H9 (cell line): ENCODE results near the gene HOXD8. TPM values are rescaled to one million over a fixed set of nuclear protein-coding genes. Genes with fewer than 3 reads are reported as not detected.

ENCODE experiments used
- DNase-seq: peaks from one replicate; pipeline ENCODE4 v3.0.0-alpha.2; 2017
- H2AFZ ChIP-seq: one replicate; pipeline ENCODE4 v1.6.1; 2013; ENCODE audit warnings: mild to moderate bottlenecking, low read length, control low read depth, moderate library complexity
- H2AK5ac ChIP-seq: 2 replicates; pipeline ENCODE4 v1.6.1; 2013; ENCODE audit warnings: low read length, control low read depth, mixed read lengths; ENCODE audit not compliant: insufficient read length
- H2BK120ac ChIP-seq: one replicate; pipeline ENCODE4 v1.6.1; 2013; ENCODE audit warnings: low read depth, mild to moderate bottlenecking, low read length, control low read depth, inconsistent platforms; ENCODE audit not compliant: poor library complexity, severe bottlenecking
- H2BK12ac ChIP-seq: 2 replicates; pipeline ENCODE4 v1.6.1; 2013; ENCODE audit warnings: low read length, control low read depth, mixed read lengths, low read depth; ENCODE audit not compliant: insufficient read length
- H2BK15ac ChIP-seq: 2 replicates; pipeline ENCODE4 v1.6.1; 2013; ENCODE audit warnings: low read depth, low read length, control low read depth
- H2BK20ac ChIP-seq: one replicate; pipeline ENCODE4 v1.6.1; 2013; ENCODE audit warnings: low read depth, mild to moderate bottlenecking, low read length, control low read depth, inconsistent platforms; ENCODE audit not compliant: poor library complexity, severe bottlenecking
- H2BK5ac ChIP-seq: 2 replicates; pipeline ENCODE4 v1.6.1; 2013; ENCODE audit warnings: low read length, control low read depth, mixed read lengths; ENCODE audit not compliant: insufficient read length
- H3K14ac ChIP-seq: 2 replicates; pipeline ENCODE4 v1.6.1; 2013; ENCODE audit warnings: low read length, control low read depth; ENCODE audit not compliant: insufficient read depth
- H3K18ac ChIP-seq: 2 replicates; pipeline ENCODE4 v1.6.1; 2013; ENCODE audit warnings: low read depth, mild to moderate bottlenecking, mixed read lengths, low read length, control low read depth; ENCODE audit not compliant: insufficient read length
- H3K23ac ChIP-seq: 2 replicates; pipeline ENCODE4 v1.6.1; 2013; ENCODE audit warnings: low read length, control low read depth, mixed read lengths, low read depth; ENCODE audit not compliant: insufficient read length
- H3K23me2 ChIP-seq: 2 replicates; pipeline ENCODE4 v1.6.1; 2013; ENCODE audit warnings: low read depth, mild to moderate bottlenecking, mixed read lengths, low read length, control low read depth; ENCODE audit not compliant: insufficient read length, poor library complexity, severe bottlenecking
- H3K27ac ChIP-seq: 2 replicates; pipeline ENCODE4 v1.5.1; 2013; ENCODE audit warnings: low read length, control low read depth, mixed read lengths, low read depth; ENCODE audit not compliant: insufficient read length
- H3K27me3 ChIP-seq: 2 replicates; pipeline ENCODE4 v1.6.1; 2013; ENCODE audit warnings: low read length, control low read depth, inconsistent platforms; ENCODE audit not compliant: insufficient read depth
- H3K4ac ChIP-seq: 2 replicates; pipeline ENCODE4 v1.6.1; 2013; ENCODE audit warnings: low read depth, mild to moderate bottlenecking, control low read depth, inconsistent platforms, low read length, moderate library complexity
- H3K4me1 ChIP-seq: 2 replicates; pipeline ENCODE4 v1.6.1; 2013; ENCODE audit warnings: low read length, control low read depth, inconsistent platforms; ENCODE audit not compliant: insufficient read depth
- H3K4me2 ChIP-seq: 2 replicates; pipeline ENCODE4 v1.6.1; 2013; ENCODE audit warnings: low read length, control low read depth, mixed read lengths; ENCODE audit not compliant: insufficient read length, insufficient read depth
- H3K56ac ChIP-seq: 2 replicates; pipeline ENCODE4 v1.6.1; 2013; ENCODE audit warnings: low read depth, mild to moderate bottlenecking, mixed read lengths, low read length, control low read depth; ENCODE audit not compliant: insufficient read length
- H3K79me1 ChIP-seq: 2 replicates; pipeline ENCODE4 v1.6.1; 2013; ENCODE audit warnings: low read depth, mild to moderate bottlenecking, moderate library complexity, low read length, control low read depth, inconsistent platforms; ENCODE audit not compliant: insufficient read depth, poor library complexity, severe bottlenecking
- H3K79me2 ChIP-seq: 2 replicates; pipeline ENCODE4 v1.6.1; 2013; ENCODE audit warnings: low read length, control low read depth, inconsistent platforms; ENCODE audit not compliant: insufficient read depth
- H3K9ac ChIP-seq: 2 replicates; pipeline ENCODE4 v1.6.1; 2013; ENCODE audit warnings: low read length, control low read depth, mixed read lengths; ENCODE audit not compliant: insufficient read length; ENCODE audit errors: extremely low read depth
- H3K9me3 ChIP-seq: one replicate; pipeline ENCODE4 v1.6.1; 2013; ENCODE audit warnings: low read depth, low read length, inconsistent platforms; ENCODE audit not compliant: control insufficient read depth
- H3T11ph ChIP-seq: one replicate; pipeline ENCODE4 v1.6.1; 2013; ENCODE audit warnings: mild to moderate bottlenecking, low read length, control low read depth, inconsistent platforms
- H4K20me1 ChIP-seq: one replicate; pipeline ENCODE4 v1.6.1; 2013; ENCODE audit not compliant: control insufficient read depth, insufficient read length, insufficient read depth
- H4K5ac ChIP-seq: 2 replicates; pipeline ENCODE4 v1.6.1; 2013; ENCODE audit warnings: low read depth, mild to moderate bottlenecking, mixed read lengths, low read length, control low read depth; ENCODE audit not compliant: insufficient read length
- H4K8ac ChIP-seq: replicated peaks from 2 replicates; pipeline ENCODE4 v1.6.1; 2013; ENCODE audit warnings: low read length, control low read depth, mixed read lengths, low read depth; ENCODE audit not compliant: insufficient read length
- H4K91ac ChIP-seq: 2 replicates; pipeline ENCODE4 v1.6.1; 2013; ENCODE audit warnings: low read depth, mild to moderate bottlenecking, moderate library complexity, mixed read lengths, low read length, control low read depth; ENCODE audit not compliant: insufficient read length
- H3K27ac Mint-ChIP-seq, 3 experiments: 2 replicates in 2 of 3; 3 replicates in 1 of 3; pipeline ENCODE4 v1.8.0; 2020 to 2021; ENCODE audit warnings: mixed read lengths in 3 of 3, mild to moderate bottlenecking in 1 of 3, moderate library complexity in 1 of 3
- H3K27me3 Mint-ChIP-seq: 2 replicates; pipeline ENCODE4 v1.8.0; 2021; ENCODE audit warnings: low read depth, mild to moderate bottlenecking, moderate library complexity, mixed read lengths
- H3K36me3 Mint-ChIP-seq, 3 experiments: 2 replicates in 2 of 3; 3 replicates in 1 of 3; pipeline ENCODE4 v1.8.0; 2020 to 2021; ENCODE audit warnings: low read depth in 3 of 3, mixed read lengths in 3 of 3; ENCODE audit not compliant: insufficient read depth in 1 of 3
- H3K4me1 Mint-ChIP-seq, 2 experiments: 2 replicates each; pipeline ENCODE4 v1.8.0; 2020; ENCODE audit warnings: mixed read lengths in 2 of 2
- H3K4me3 Mint-ChIP-seq, 2 experiments: 2 replicates in 1 of 2; 3 replicates in 1 of 2; pipeline ENCODE4 v1.8.0; 2020 to 2021; ENCODE audit warnings: mild to moderate bottlenecking in 2 of 2, mixed read lengths in 2 of 2, moderate library complexity in 1 of 2
- H3K9me3 Mint-ChIP-seq, 2 experiments: 2 replicates in 1 of 2; 3 replicates in 1 of 2; pipeline ENCODE4 v1.8.0; 2020; ENCODE audit warnings: mild to moderate bottlenecking in 2 of 2, mixed read lengths in 2 of 2, moderate library complexity in 1 of 2
- WGBS: extraction: QIAGEN DNeasy Blood & Tissue Kit; methylation state at CpG from one replicate; pipeline ENCODE4 v1.1.7; 2013; ENCODE audit warnings: missing lambda C conversion rate, low lambda C conversion rate, mixed read lengths; ENCODE audit not compliant: insufficient read length; ENCODE audit errors: extremely low coverage; 5-methylcytosine and 5-hydroxymethylcytosine counted together
- total RNA-seq: library from RNA; stranded (reverse); gene quantifications from 2 replicates; pipeline ENCODE4 v1.2.1, GENCODE V29; 2021
- TF ChIP-seq, protein P1 (sequence below): fragments of 200-600 bp; sonication (generic); conservative IDR thresholded peaks from 3 replicates; pipeline ENCODE4 v1.8.0; 2021; ENCODE audit warnings: antibody characterized with exemption, mild to moderate bottlenecking

HOXD8 gene
- total RNA-seq, 1 experiment from 2014 or later, result not detected

DNA sequence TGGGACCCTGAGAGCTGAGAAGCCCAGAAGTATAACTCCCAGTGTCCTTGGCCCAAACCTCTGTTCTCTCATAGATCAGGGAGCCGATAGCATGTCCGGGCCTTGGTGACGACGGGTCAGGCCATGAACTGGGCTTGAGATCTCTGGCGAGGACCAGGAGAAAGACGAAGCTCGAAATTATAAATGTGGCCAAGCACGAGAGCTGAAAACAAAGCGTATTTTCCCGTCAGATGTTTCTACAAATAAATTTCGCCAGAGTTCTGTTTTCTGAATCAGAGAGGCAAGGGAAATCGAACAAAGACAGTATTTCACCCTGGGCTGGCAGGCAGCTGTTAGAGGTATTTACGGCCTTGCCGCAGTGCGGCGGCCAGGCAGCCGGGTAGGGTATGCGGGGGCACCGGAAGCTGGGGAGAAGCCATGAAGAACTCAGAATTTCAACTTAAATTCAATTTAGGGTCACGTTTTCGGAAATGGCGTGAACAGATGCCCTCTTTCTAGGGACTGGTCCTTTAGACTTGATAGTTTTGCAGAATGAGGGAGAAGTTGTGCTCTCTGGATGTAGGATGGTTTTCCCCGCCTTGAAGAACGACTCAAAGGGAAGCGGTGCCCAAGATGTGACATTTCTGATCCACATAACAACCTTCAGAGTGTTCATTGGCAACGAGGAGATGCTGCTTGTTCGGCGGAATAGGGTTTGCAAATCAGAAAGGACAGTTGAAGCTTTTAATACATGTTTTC lies 9.6 kb downstream of the HOXD8 start:
- H4K8ac ChIP-seq, result no peak overlapping the region
- peaks cover 2 to 11% of the 10 kb centered on the region in 2 experiments; a peak in 3 of 4 replicates for H3K4me1 Mint-ChIP-seq
- H3K9ac ChIP-seq, result no peak overlapping the region
- H2BK15ac ChIP-seq, result no peak overlapping the region
- no peak overlapping the region for H2AK5ac ChIP-seq
- no peak overlapping the region for H3K18ac ChIP-seq
- no CpG with 5 or more reads among the region's 28 CpGs for WGBS
- no peak overlapping the region for H3K4me3 Mint-ChIP-seq
- H3K27me3 ChIP-seq, result peaks cover 89% of the 10 kb centered on the region
- no peak overlapping the region for H2BK12ac ChIP-seq
- H3K36me3 Mint-ChIP-seq, result no peaks in the 10 kb centered on the region
- H3K23me2 ChIP-seq, result peaks cover 8% of the 10 kb centered on the region
- H3K4me1 ChIP-seq, result no peaks in the 10 kb centered on the region; the same call in 1 of the 2 replicates
- H4K91ac ChIP-seq, result no peak overlapping the region
- H3K4ac ChIP-seq, result no peak overlapping the region
- no peak overlapping the region for H3K56ac ChIP-seq
- H3K79me2 ChIP-seq, result no peaks in the 10 kb centered on the region
- no peak overlapping the region for H3K14ac ChIP-seq
- H3K9me3 Mint-ChIP-seq, result peaks cover 0 to 4% of the 10 kb centered on the region in 2 experiments; a peak in 4 of 5 replicates
- TF ChIP-seq, protein P1, sequence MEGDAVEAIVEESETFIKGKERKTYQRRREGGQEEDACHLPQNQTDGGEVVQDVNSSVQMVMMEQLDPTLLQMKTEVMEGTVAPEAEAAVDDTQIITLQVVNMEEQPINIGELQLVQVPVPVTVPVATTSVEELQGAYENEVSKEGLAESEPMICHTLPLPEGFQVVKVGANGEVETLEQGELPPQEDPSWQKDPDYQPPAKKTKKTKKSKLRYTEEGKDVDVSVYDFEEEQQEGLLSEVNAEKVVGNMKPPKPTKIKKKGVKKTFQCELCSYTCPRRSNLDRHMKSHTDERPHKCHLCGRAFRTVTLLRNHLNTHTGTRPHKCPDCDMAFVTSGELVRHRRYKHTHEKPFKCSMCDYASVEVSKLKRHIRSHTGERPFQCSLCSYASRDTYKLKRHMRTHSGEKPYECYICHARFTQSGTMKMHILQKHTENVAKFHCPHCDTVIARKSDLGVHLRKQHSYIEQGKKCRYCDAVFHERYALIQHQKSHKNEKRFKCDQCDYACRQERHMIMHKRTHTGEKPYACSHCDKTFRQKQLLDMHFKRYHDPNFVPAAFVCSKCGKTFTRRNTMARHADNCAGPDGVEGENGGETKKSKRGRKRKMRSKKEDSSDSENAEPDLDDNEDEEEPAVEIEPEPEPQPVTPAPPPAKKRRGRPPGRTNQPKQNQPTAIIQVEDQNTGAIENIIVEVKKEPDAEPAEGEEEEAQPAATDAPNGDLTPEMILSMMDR, result no peak
- no peak overlapping the region for H2BK20ac ChIP-seq
- no peak overlapping the region for H3T11ph ChIP-seq
- H3K27ac ChIP-seq, result no peak overlapping the region
- H3K9me3 ChIP-seq, result no peaks in the 10 kb centered on the region
- no peak overlapping the region for H2BK5ac ChIP-seq
- H4K5ac ChIP-seq, result no peak overlapping the region
- H3K27ac Mint-ChIP-seq, result no peak overlapping the region
- H4K20me1 ChIP-seq, result no peaks in the 10 kb centered on the region
- H2BK120ac ChIP-seq, result no peak overlapping the region
- H3K27me3 Mint-ChIP-seq, result peaks cover 98% of the 10 kb centered on the region
- no peak overlapping the region for H3K23ac ChIP-seq
- peak; percentile 29 for DNase-seq
- H3K79me1 ChIP-seq, result no peaks in the 10 kb centered on the region
- no peak overlapping the region for H3K4me2 ChIP-seq
- H2AFZ ChIP-seq, result no peak overlapping the region
